GM13977 (cell line): ENCODE data around the gene GSN.

Experiments
- DNase-seq: peaks from one replicate; pipeline ENCODE4 v3.0.0; 2012; ENCODE audit warnings: low spot score
- CTCF ChIP-seq: IDR thresholded peaks from 2 replicates; pipeline ENCODE4 v1.5.1; 2012; ENCODE audit warnings: mild to moderate bottlenecking, control low read depth; ENCODE audit not compliant: insufficient read depth; ENCODE audit errors: extremely low read depth, missing control alignments
- in situ Hi-C: fragments of 300-500 bp; cut with MboI; formaldehyde crosslinking; loops from one replicate; pipeline ENCODE4 v1.12.0; 2022; ENCODE audit warnings: low sequenced_read_pairs, low pct_unique_long_range_greater_than_20kb, mixed read lengths, inconsistent platforms; ENCODE audit not compliant: unreplicated experiment

The GSN gene

GRCh38 chr9:121234832-121235161, 33.2 kb upstream of the GSN start:
- no peak for DNase-seq
- TF ChIP-seq CTCF: no peak
- in situ Hi-C loops: no loop called here

GRCh38 chr9:121235512-121235911, 32.5 kb upstream of the GSN start:
- no peak for DNase-seq
- TF ChIP-seq CTCF: no peak
- in situ Hi-C loops: no loop called here

- TF ChIP-seq CTCF: no peak
- no peak for DNase-seq
- in situ Hi-C loops: no loop called here
Observed at GRCh38 chr9:121237916-121238315, 30.0 kb upstream of the GSN start.

- no peak for DNase-seq
- TF ChIP-seq CTCF: no peak
- in situ Hi-C loops: no loop called here
Observed at GRCh38 chr9:121239071-121239470, 28.9 kb upstream of the GSN start.

- in situ Hi-C loops: no loop called here
- no peak for DNase-seq
- no peak for TF ChIP-seq CTCF
Observed at GRCh38 chr9:121239851-121240250, 28.1 kb upstream of the GSN start.

GRCh38 chr9:121240472-121241135, 27.4 kb upstream of the GSN start:
- DNase-seq: no peak
- TF ChIP-seq CTCF: no peak
- in situ Hi-C loops: no loop called here
